GM23338 (cell line): Measurements from ENCODE around the gene MOSMO. TPM values are rescaled to one million over a fixed set of nuclear protein-coding genes. Genes with fewer than 3 reads are reported as not detected.

ENCODE experiments used
- ATAC-seq: fragments of 200-7000 bp; cut with Tn5 transposase; 3 replicates; pipeline ENCODE4 v1.9.1; 2020
- DNase-seq: peaks from one replicate; pipeline ENCODE4 v3.0.0-alpha.2; 2015; ENCODE audit warnings: low spot score
- H2AFZ ChIP-seq: fragments of 200-600 bp; sonication (generic); 2 replicates; pipeline ENCODE4 v1.8.0; 2016; ENCODE audit warnings: antibody characterized with exemption, mild to moderate bottlenecking, moderate library complexity
- H3F3A ChIP-seq: fragments of 200-600 bp; sonication (generic); replicated peaks from 2 replicates; pipeline ENCODE4 v1.8.0; 2017; ENCODE audit warnings: antibody characterized with exemption, mixed run types, low read depth
- H3K27ac ChIP-seq: fragments of 200-600 bp; sonication (generic); 2 replicates; pipeline ENCODE4 v1.6.1; 2016; ENCODE audit warnings: low read depth
- H3K27me3 ChIP-seq: fragments of 200-600 bp; sonication (generic); 2 replicates; pipeline ENCODE4 v1.8.0; 2016; ENCODE audit warnings: mild to moderate bottlenecking, mixed run types, moderate library complexity; ENCODE audit not compliant: insufficient read depth
- H3K36me3 ChIP-seq: fragments of 200-600 bp; sonication (generic); 2 replicates; pipeline ENCODE4 v1.8.0; 2016; ENCODE audit warnings: mild to moderate bottlenecking; ENCODE audit not compliant: insufficient read depth
- H3K4me1 ChIP-seq: fragments of 200-600 bp; sonication (generic); 2 replicates; pipeline ENCODE4 v1.8.0; 2016; ENCODE audit warnings: mild to moderate bottlenecking, moderate library complexity; ENCODE audit not compliant: insufficient read depth
- H3K4me2 ChIP-seq: fragments of 200-600 bp; sonication (generic); 2 replicates; pipeline ENCODE4 v1.7.1; 2017; ENCODE audit warnings: mixed run types
- H3K4me3 ChIP-seq: fragments of 200-600 bp; sonication (generic); 2 replicates; pipeline ENCODE4 v1.6.1; 2016; ENCODE audit warnings: mixed run types
- H3K79me2 ChIP-seq: fragments of 200-600 bp; sonication (generic); replicated peaks from 2 replicates; pipeline ENCODE4 v1.8.0; 2017; ENCODE audit warnings: mild to moderate bottlenecking; ENCODE audit not compliant: insufficient read depth
- H3K9me2 ChIP-seq: fragments of 200-600 bp; sonication (generic); 2 replicates; pipeline ENCODE4 v1.8.0; 2017; ENCODE audit not compliant: insufficient read depth
- H4K20me1 ChIP-seq: fragments of 200-600 bp; sonication (generic); replicated peaks from 2 replicates; pipeline ENCODE4 v1.8.0; 2017; ENCODE audit warnings: mild to moderate bottlenecking; ENCODE audit not compliant: insufficient read depth
- H3K27ac Mint-ChIP-seq: 2 replicates; pipeline ENCODE4 v1.8.0; 2020; ENCODE audit warnings: inconsistent platforms, mild to moderate bottlenecking, moderate library complexity, mixed read lengths
- H3K27me3 Mint-ChIP-seq: 3 replicates; pipeline ENCODE4 v1.8.0; 2022; ENCODE audit warnings: low read depth, mild to moderate bottlenecking, moderate library complexity, mixed read lengths, inconsistent platforms; ENCODE audit not compliant: insufficient read depth, poor library complexity
- H3K36me3 Mint-ChIP-seq: 3 replicates; pipeline ENCODE4 v1.8.0; 2021; ENCODE audit warnings: low read depth, mild to moderate bottlenecking, inconsistent platforms, moderate library complexity, mixed read lengths
- H3K4me1 Mint-ChIP-seq: 3 replicates; pipeline ENCODE4 v1.8.0; 2020; ENCODE audit warnings: mild to moderate bottlenecking, inconsistent platforms, mixed read lengths
- H3K4me3 Mint-ChIP-seq: 3 replicates; pipeline ENCODE4 v1.8.0; 2021; ENCODE audit warnings: moderate library complexity, mild to moderate bottlenecking, inconsistent platforms, mixed read lengths
- H3K9me3 Mint-ChIP-seq: 3 replicates; pipeline ENCODE4 v1.8.0; 2020; ENCODE audit warnings: moderate library complexity, mild to moderate bottlenecking, inconsistent platforms, mixed read lengths
- CREB1 ChIP-seq: fragments of 250-450 bp; sonication (Bioruptor Pico); IDR thresholded peaks from 2 replicates; pipeline ENCODE4 v1.5.0; 2020; ENCODE audit warnings: low read depth, mild to moderate bottlenecking, moderate library complexity
- EZH2 ChIP-seq: fragments of 200-600 bp; sonication (generic); IDR thresholded peaks from one replicate; pipeline ENCODE4 v1.8.0; 2017; ENCODE audit warnings: antibody characterized with exemption, mild to moderate bottlenecking, low read depth; ENCODE audit not compliant: unreplicated experiment
- EZH2phosphoT487 ChIP-seq: fragments of 200-600 bp; sonication (generic); IDR thresholded peaks from one replicate; pipeline ENCODE4 v1.8.1; 2018; ENCODE audit warnings: antibody characterized with exemption; ENCODE audit not compliant: unreplicated experiment
- JUNB ChIP-seq: IDR thresholded peaks from one replicate; pipeline ENCODE4 v1.6.1; 2016; ENCODE audit warnings: antibody characterized with exemption; ENCODE audit not compliant: unreplicated experiment
- POLR2AphosphoS5 ChIP-seq: IDR thresholded peaks from 2 replicates; pipeline ENCODE4 v1.6.1; 2016; ENCODE audit warnings: antibody characterized with exemption, low read depth
- ZNF114 ChIP-seq: fragments of 250-450 bp; sonication (Bioruptor Pico); IDR thresholded peaks from 2 replicates; pipeline ENCODE4 v1.5.0; 2020; ENCODE audit warnings: mild to moderate bottlenecking, moderate library complexity
- ZNF331 ChIP-seq: fragments of 250-450 bp; sonication (Bioruptor Pico); IDR thresholded peaks from 2 replicates; pipeline ENCODE4 v1.5.0; 2020; ENCODE audit warnings: low read depth, mild to moderate bottlenecking, moderate library complexity
- polyA plus RNA-seq: library from polyadenylated mRNA; unstranded; fragments of >200 nt; fragmentation: Nextera tagmentation; extraction: Ambion mirVana; gene quantifications from 2 replicates; pipeline ENCODE4 v1.2.1, GENCODE V29; 2016
- total RNA-seq: library from RNA; depleted of rRNA; stranded (reverse); fragments of >200 nt; shearing (Covaris generic); gene quantifications from 2 replicates; pipeline ENCODE4 v1.2.3, GENCODE V29; 2014
- TF ChIP-seq, protein P1 (sequence below), 2 experiments: fragments of 200-600 bp in 1 of 2; sonication (generic) in 1 of 2; conservative IDR thresholded peaks; 2 replicates each; pipeline versions ENCODE4 v1.5.1 to v1.6.1; 2016 to 2017; ENCODE audit warnings: antibody characterized with exemption in 2 of 2, low read depth in 2 of 2, mild to moderate bottlenecking in 2 of 2, moderate library complexity in 1 of 2
- TF ChIP-seq, protein P2 (sequence below): IDR thresholded peaks from one replicate; pipeline ENCODE4 v1.6.1; 2018; ENCODE audit warnings: antibody characterized with exemption; ENCODE audit not compliant: unreplicated experiment
- TF ChIP-seq, protein P3 (sequence below): IDR thresholded peaks from 2 replicates; pipeline ENCODE4 v1.6.1; 2016; ENCODE audit warnings: antibody characterized with exemption

The MOSMO gene
- total and polyA plus RNA-seq, 2 experiments from 2014 or later, result 8.7 to 19.2 TPM

DNA sequence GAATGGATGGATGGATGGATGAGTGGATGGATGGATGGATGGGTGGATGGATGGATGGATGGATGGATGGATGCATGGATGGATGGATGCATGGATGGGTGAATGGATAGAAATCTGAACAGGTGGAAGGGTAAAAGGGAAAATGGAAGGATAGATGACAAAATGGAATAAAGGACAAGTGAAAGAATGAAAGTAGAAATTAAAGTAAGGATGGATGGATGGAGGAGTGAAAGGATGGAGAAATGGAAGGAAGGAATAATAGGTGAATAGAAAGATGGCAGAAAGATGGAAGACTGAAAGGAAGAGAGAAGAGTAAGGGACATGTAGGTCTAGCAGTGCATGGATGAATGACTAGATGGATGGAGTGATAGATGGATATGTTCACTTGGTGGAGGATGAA is 114.3 kb downstream of the MOSMO start (continued):
- TF ChIP-seq, protein P1, sequence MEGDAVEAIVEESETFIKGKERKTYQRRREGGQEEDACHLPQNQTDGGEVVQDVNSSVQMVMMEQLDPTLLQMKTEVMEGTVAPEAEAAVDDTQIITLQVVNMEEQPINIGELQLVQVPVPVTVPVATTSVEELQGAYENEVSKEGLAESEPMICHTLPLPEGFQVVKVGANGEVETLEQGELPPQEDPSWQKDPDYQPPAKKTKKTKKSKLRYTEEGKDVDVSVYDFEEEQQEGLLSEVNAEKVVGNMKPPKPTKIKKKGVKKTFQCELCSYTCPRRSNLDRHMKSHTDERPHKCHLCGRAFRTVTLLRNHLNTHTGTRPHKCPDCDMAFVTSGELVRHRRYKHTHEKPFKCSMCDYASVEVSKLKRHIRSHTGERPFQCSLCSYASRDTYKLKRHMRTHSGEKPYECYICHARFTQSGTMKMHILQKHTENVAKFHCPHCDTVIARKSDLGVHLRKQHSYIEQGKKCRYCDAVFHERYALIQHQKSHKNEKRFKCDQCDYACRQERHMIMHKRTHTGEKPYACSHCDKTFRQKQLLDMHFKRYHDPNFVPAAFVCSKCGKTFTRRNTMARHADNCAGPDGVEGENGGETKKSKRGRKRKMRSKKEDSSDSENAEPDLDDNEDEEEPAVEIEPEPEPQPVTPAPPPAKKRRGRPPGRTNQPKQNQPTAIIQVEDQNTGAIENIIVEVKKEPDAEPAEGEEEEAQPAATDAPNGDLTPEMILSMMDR (conservative IDR thresholded peaks at IDR 0.05; ENCODE audit: low read depth in 2 of 2), result no peak
- TF ChIP-seq JUNB (no peak), ZNF114 (no peak), CREB1 (CRISPR knock-in tag) (no peak), EZH2 (no peak), POLR2AphosphoS5 (no peak)
- TF ChIP-seq, protein P2, sequence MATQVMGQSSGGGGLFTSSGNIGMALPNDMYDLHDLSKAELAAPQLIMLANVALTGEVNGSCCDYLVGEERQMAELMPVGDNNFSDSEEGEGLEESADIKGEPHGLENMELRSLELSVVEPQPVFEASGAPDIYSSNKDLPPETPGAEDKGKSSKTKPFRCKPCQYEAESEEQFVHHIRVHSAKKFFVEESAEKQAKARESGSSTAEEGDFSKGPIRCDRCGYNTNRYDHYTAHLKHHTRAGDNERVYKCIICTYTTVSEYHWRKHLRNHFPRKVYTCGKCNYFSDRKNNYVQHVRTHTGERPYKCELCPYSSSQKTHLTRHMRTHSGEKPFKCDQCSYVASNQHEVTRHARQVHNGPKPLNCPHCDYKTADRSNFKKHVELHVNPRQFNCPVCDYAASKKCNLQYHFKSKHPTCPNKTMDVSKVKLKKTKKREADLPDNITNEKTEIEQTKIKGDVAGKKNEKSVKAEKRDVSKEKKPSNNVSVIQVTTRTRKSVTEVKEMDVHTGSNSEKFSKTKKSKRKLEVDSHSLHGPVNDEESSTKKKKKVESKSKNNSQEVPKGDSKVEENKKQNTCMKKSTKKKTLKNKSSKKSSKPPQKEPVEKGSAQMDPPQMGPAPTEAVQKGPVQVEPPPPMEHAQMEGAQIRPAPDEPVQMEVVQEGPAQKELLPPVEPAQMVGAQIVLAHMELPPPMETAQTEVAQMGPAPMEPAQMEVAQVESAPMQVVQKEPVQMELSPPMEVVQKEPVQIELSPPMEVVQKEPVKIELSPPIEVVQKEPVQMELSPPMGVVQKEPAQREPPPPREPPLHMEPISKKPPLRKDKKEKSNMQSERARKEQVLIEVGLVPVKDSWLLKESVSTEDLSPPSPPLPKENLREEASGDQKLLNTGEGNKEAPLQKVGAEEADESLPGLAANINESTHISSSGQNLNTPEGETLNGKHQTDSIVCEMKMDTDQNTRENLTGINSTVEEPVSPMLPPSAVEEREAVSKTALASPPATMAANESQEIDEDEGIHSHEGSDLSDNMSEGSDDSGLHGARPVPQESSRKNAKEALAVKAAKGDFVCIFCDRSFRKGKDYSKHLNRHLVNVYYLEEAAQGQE, result no peak

DNA sequence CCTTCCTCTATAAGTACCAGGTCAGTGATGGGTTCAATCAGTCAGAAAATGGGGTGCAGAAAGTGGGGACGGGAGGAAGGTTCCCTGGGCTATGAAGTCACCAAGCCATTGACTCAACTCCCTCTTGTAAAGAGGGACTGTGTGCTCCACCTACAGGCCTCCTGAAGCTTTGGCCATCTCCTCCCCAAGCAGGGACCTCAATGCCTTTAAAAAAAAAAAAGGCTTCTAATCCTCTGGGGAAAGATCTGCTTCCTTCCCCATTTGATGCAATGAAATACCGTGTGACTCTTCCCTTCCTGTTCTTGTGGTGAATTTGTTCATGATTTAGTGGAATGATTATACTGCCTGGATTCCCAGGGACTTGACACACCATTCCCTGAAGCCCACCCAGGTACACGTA is 115.2 kb downstream of the MOSMO start:
- TF ChIP-seq ZNF331 (CRISPR knock-in tag), result no peak
- TF ChIP-seq, protein P3, sequence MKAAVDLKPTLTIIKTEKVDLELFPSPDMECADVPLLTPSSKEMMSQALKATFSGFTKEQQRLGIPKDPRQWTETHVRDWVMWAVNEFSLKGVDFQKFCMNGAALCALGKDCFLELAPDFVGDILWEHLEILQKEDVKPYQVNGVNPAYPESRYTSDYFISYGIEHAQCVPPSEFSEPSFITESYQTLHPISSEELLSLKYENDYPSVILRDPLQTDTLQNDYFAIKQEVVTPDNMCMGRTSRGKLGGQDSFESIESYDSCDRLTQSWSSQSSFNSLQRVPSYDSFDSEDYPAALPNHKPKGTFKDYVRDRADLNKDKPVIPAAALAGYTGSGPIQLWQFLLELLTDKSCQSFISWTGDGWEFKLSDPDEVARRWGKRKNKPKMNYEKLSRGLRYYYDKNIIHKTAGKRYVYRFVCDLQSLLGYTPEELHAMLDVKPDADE, result no peak
- no peak for TF ChIP-seq EZH2
- TF ChIP-seq JUNB, result no peak
- no peak for TF ChIP-seq ZNF114
- TF ChIP-seq, protein P1 (conservative IDR thresholded peaks at IDR 0.05; ENCODE audit: low read depth in 2 of 2), result peak; percentile 12 to 60; a peak in 2 of 4 replicates
- TF ChIP-seq EZH2phosphoT487, result no peak
- no peak for TF ChIP-seq POLR2AphosphoS5
- Mint-ChIP-seq H3K27me3 (peaks cover 11% of the 10 kb centered on the region), H3K4me3 (no peak overlapping the region), H3K9me3 (no peaks in the 10 kb centered on the region; the same call in 2 of the 3 replicates), H3K4me1 (no peaks in the 10 kb centered on the region), H3K27ac (no peak overlapping the region), H3K36me3 (no peaks in the 10 kb centered on the region)
- H3K79me2 ChIP-seq, result no peaks in the 10 kb centered on the region
- ATAC-seq (peak; percentile 73), DNase-seq (peak; percentile 53)
- H4K20me1 ChIP-seq, result no peaks in the 10 kb centered on the region
- H3K9me2 ChIP-seq, result no peaks in the 10 kb centered on the region
- no peaks in the 10 kb centered on the region for H3K36me3 ChIP-seq
- H3K4me3 ChIP-seq, result no peak overlapping the region
- no peak overlapping the region for H3K27ac ChIP-seq
- H3F3A ChIP-seq, result no peaks in the 10 kb centered on the region
- H3K27me3 ChIP-seq, result no peaks in the 10 kb centered on the region
- H3K4me1 ChIP-seq, result no peaks in the 10 kb centered on the region
- no peak overlapping the region for H3K4me2 ChIP-seq
- no peak overlapping the region for H2AFZ ChIP-seq
